PFSK-1 (cell line): ENCODE results near the gene TTC24.

Experiments used
- FOXP2 ChIP-seq: optimal IDR thresholded peaks from 2 replicates; pipeline ENCODE3; 2011; ENCODE audit warnings: borderline replicate concordance, control low read depth, inconsistent platforms; ENCODE audit not compliant: insufficient read depth; ENCODE audit errors: extremely low read length, extremely low read depth
- POLR2AphosphoS5 ChIP-seq: IDR thresholded peaks from 2 replicates; pipeline ENCODE4 v1.6.1; 2012; ENCODE audit warnings: low read depth, mild to moderate bottlenecking, control low read depth, low read length, moderate library complexity
- REST ChIP-seq, 2 experiments: IDR thresholded peaks; 2 replicates each; pipeline versions ENCODE4 v1.6.1 to v1.8.0; 2011 to 2012; ENCODE audit warnings: low read depth in 2 of 2, low read length in 2 of 2, control low read depth in 1 of 2, inconsistent platforms in 1 of 2, mild to moderate bottlenecking in 1 of 2, moderate library complexity in 1 of 2; ENCODE audit not compliant: insufficient read depth in 1 of 2
- SIN3A ChIP-seq: IDR thresholded peaks from 2 replicates; pipeline ENCODE4 v1.6.1; 2012; ENCODE audit warnings: mild to moderate bottlenecking, low read length, moderate library complexity, borderline replicate concordance; ENCODE audit not compliant: insufficient read depth
- TAF1 ChIP-seq: IDR thresholded peaks from 2 replicates; pipeline ENCODE4 v1.6.1; 2012; ENCODE audit warnings: low read length, control low read depth, borderline replicate concordance; ENCODE audit not compliant: insufficient read depth

Gene TTC24

GRCh38 chr1:156623946-156624813 lies 44.7 kb downstream of the TTC24 start:
- no peak for TF ChIP-seq POLR2AphosphoS5
- TF ChIP-seq TAF1, result no peak

GRCh38 chr1:156624814-156625435 lies 45.4 kb downstream of the TTC24 start:
- TF ChIP-seq REST (IDR thresholded peaks at IDR 0.05; ENCODE audit: insufficient read depth in 1 of 2, low read depth in 2 of 2, low read length in 2 of 2) (no peak), TAF1 (no peak), POLR2AphosphoS5 (no peak), FOXP2 (no peak), SIN3A (no peak)

GRCh38 chr1:156625436-156626078 lies 46.0 kb downstream of the TTC24 start:
- TF ChIP-seq REST (IDR thresholded peaks at IDR 0.05; ENCODE audit: insufficient read depth in 1 of 2, low read depth in 2 of 2, low read length in 2 of 2) (no peak), TAF1 (no peak), SIN3A (no peak), FOXP2 (no peak), POLR2AphosphoS5 (no peak)

- TF ChIP-seq POLR2AphosphoS5 (no peak), REST (IDR thresholded peaks at IDR 0.05; ENCODE audit: insufficient read depth in 1 of 2, low read depth in 2 of 2, low read length in 2 of 2) (no peak), TAF1 (no peak), FOXP2 (no peak), SIN3A (no peak)
Observed at GRCh38 chr1:156626079-156626438, 46.5 kb downstream of the TTC24 start.

GRCh38 chr1:156627313-156627880 lies 47.9 kb downstream of the TTC24 start:
- TF ChIP-seq REST (IDR thresholded peaks at IDR 0.05; ENCODE audit: insufficient read depth in 1 of 2, low read depth in 2 of 2, low read length in 2 of 2), result peak; percentile 64 to 91; a peak in 3 of 4 replicates
- TF ChIP-seq FOXP2, result no peak
